ENCODE results near the gene DOHH.
A peak's percentile ranks its signal among the peaks of the same experiment; 100 is the strongest.
"Not testable (repeated sequence)": the region's sequence is repeated elsewhere in the genome, so short reads cannot be mapped to it uniquely, and the experiment has no call there.

Gene DOHH

DNA sequence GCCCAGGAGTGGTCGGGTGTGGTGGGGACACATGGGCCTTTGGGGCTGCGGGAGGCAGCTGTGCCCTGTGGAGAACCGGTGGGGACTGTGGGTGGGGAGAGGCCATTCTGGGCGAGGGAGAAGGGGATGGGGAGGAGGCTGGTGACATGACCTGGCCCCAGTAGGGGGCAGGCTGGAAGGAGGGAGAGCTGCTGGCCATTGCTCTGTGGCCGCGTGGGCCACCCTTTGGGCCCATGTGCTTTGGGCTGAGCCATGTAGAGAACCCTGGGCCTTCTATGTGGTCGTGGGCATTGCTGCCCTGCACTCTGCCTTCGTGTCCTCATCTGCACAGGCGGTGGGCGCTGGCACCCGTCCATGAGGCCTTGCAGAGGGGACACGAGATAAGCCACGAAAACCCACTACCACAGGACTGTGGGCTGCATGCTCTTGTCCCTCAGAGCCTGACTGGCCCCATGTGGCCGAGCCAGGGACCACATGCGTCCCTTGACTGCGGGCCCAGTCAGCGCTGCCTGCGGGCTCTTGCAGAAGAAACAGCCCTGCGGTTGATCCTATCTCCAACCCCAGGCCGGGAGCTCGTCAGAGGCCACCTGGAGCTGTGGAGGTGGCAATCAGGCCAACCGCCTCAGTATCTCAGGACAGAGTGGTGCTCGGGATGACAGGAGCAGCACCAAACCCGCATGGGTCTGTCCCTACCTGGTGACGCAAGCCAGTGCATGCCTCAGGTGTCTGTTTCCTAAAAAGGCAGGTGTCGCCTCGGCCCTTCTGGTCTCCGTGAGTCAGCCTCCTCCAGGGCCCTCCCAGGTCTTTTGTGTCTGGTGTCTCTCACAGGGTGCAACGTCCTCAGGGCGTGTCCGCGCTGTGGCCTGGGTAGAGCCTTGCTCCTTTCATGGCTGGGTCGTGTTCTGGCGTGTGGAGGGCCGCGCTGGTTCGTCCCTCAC, 20.0 kb upstream of the DOHH start:
- H3K4me3 ChIP-seq (ENCODE audit: low read depth, low read length) = no peak overlapping the region

DNA sequence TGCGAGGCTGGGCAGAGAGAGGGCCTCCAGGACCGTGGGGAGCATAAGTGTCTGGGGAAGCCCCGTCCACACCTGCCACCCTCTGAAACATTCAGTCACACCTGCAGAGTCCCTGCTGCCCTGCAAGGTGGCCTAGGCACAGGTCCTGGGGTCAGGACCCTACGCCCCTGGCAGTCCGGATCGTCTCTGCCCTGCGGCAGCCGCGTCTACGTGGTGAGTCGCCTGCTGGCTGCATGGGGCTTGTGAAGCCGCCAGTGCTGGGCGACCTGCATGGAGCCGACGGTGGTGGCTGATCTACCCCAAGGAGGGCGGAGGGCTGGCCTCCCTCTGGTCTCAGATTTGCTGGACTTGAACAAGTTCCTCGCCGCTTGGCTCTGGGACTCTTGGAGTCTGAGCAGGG, 18.7 kb upstream of the DOHH start:
- no peak overlapping the region for H3K4me3 ChIP-seq (ENCODE audit: low read depth, low read length)

DNA sequence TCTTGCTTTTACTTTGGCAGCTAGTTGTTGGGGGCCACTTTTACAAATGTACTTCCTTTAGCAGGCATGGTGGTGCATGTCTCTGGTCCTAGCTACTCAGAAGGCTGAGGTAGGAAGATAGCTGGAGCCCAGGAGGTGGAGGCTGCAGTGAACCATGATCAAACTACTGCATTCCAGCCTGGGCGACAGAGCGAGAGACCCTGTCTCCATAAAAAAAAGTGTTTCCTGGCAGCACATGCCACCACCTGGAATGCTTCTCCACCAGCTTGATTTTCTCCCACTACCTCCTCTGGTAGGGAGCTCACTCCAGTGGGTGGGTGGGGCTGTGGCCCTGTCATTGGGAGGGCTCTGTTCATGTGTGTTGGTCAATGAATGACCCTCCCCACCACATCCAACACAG, 18.2 kb upstream of the DOHH start:
- no peak overlapping the region for H3K4me3 ChIP-seq (ENCODE audit: low read depth, low read length)

- H3K4me3 ChIP-seq (ENCODE audit: low read depth, low read length) = no peak overlapping the region
These were observed 17.8 kb upstream of the DOHH start for GRCh38 chr19:3518255-3518654.

DNA sequence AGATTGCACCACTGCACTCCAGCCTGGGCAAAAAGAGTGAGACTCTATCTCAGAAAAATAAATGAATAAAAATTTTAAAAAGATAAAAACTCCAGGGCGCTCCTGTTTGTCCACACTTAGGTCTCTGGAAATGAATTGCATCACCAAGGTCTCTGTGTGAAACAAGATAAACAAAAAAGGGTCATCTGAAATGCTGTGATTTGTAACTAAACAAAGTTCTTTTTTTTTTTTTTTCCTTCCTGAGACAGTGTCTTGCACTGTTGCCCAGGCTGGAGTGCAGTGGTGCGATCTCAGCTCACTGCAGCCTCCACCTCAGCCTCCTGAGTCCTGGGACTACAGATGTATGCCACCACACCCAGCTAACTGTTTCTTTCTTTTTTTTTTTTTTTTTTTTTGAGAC, 17.2 kb upstream of the DOHH start:
- no peak overlapping the region for H3K4me3 ChIP-seq (ENCODE audit: low read depth, low read length)

DNA sequence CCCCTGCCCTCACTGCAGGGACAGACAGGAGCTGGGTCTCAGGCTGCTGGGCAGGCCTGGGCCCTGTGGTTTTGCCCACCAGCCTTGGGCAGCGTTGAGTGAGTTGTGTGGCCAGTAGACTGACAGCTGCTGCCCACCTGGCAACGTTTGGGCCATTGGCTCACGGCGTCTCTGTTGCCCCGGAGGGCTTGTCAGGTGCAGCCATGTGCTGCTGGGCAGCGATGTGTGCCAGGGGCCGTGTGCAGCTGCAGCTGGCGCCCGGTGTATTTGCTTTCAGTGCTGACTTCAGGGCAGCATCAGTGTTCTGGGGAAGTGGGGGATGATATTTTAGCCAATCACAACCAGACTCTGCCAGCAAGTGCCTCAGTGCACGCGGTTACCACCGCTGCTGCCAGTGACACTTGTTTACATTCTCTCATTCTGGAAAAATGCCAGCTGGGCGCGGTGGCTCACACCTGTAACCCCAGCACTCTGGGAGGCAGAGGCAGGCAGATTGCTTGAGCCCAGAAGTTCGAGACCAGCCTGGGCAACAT, 16.3 kb upstream of the DOHH start:
- no peak overlapping the region for H3K4me3 ChIP-seq (ENCODE audit: low read depth, low read length)

DNA sequence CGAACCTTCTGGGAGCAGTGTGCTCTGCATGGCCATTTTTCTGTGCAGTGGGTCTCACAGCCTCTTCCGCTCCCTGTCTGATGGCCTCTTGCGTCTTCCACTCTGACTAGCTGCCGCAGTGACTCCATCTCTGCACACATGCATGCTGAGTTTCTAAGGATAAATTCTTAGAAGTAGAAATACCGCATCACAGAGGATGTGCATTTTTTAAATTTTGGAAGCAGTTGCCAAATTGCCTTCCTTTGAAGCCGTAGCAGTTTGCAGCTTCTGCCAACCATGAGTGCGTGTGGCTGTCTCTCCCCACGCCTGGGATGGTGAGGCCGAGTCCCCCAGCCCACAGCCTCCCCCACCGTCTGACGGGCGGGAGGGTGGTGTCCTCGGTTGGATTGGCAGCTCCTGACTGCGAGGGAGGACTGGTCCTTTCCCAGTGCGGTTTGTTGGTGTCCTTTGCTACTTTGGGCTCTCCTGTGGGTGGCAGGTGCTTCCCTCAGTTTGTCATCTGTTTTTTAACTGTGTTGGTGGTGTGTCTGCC, 15.5 kb upstream of the DOHH start:
- no peak overlapping the region for H3K4me3 ChIP-seq (ENCODE audit: low read depth, low read length)

DNA sequence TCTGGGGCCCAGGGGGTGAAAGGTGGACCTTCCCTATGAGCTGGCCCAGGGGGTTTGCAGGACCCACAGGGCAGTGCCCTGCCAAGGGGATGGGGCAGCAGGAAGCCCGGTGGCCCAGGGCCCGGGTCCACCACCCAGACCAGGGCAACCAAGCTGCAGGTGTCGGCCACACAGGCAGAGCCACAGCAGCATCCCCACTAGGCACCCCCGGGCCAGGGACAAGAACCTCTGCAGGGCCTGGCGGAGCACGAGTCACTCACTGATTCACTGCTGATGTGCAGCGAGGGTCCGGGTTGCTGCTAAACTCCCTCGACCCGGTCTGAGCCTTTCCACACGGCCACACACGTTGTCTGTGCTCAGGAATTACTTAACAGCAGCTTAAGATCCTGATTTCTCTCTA, 14.5 kb upstream of the DOHH start:
- no peak overlapping the region for H3K4me3 ChIP-seq (ENCODE audit: low read depth, low read length)

DNA sequence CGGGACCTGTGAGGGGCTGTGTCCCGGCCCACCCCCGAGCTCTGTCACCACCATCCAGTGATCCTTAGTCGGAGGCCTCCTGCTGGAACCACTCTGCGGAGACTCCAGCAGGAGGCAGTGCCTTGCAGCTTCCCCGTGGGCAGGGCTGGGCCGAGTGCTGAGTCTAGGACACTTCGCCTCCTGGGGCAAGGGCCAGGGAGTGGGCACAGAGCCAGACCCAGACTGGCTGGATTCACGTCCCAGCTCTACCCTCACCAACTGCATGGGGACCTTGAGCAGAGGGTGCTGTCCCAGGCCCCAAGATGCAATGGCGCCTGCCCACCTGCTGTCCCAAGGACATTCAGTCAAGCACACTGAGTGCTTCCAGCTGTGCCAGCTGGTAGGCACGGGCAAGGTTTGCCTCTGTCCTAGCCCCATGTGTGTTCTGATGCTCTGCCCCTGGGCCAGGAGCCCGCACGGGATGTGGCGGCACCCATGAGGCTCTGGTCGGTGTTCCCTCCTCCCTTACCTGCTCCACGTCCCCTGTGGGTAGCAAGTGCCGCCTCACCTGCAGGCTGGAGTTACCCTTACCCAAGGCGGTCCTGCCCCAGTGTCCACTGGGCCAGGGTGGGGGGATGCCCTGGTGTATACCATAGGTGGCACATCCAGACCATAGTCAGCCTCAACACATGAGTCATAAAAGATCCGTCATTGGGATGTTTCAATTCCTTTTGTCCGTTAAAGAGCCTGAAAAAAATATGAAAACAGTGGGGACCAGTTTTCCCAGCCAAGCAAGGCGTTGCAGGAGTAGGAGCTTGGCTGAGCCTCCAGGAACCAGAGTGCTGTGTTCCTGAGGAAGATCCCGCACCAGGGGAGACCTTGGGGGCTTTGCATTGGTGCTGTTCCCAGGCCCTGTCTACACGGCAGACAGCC, 13.0 kb upstream of the DOHH start:
- H3K4me3 ChIP-seq (ENCODE audit: low read depth, low read length) = no peak overlapping the region

DNA sequence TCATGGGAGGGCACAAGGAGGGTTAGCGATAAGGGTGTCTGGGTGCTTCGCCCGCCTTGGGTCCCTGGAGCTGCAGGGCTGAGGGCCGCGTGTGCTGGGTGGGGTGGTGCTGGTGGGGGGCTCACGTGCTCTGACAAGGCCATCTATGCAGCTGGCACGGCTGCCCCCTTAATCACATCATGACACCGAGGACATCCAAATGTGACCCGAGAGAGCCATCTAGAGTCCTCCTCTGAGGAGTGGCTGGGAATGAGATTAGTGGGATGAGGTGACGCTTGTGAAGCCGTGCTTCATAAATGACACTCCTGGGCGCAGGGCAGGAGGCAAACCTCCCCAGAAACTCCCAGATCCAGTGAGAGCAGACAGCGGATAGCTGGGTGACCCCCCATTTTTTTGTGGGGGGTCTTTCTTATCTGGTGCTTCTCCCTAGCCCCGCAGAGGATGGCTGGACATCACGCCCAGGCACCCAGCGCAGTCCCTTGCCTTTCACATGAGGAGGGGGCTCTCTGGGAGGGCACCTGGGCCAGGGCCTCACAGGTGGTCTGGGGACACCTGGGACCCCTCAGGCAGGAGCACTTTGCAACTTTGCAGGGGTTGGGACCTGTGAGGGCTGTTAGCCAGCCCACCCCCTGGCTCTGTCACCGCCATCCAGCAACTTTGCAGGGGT, 12.2 kb upstream of the DOHH start:
- no peak overlapping the region for H3K4me3 ChIP-seq (ENCODE audit: low read depth, low read length)

- no peak overlapping the region for H3K4me3 ChIP-seq (ENCODE audit: low read depth, low read length)
These were observed 11.2 kb upstream of the DOHH start for GRCh38 chr19:3511506-3512251.

DNA sequence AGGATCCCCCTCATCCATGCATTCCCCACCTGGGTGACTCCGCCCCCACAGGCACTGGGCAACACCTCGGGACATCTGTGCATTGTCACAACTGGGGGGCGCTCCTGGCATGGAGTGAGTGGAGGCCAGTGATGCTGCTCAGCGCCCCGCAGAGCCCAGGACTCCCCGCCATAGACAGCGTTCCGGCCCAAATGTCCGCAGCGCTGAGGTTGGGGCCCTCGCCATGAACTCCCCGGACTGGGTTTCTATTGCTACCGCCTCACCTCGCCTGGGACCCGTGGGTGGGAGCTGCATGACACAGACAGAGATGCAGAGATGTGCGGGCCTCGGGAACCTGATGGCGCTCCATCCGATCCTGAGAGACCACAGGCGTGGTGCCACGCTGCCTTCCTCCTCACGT, 10.3 kb upstream of the DOHH start:
- H3K4me3 ChIP-seq (ENCODE audit: low read depth, low read length) = no peak overlapping the region

- no peak overlapping the region for H3K4me3 ChIP-seq (ENCODE audit: low read depth, low read length)
These were observed 9.1 kb upstream of the DOHH start for GRCh38 chr19:3509566-3509989.

- H3K4me3 ChIP-seq (ENCODE audit: low read depth, low read length) = no peak overlapping the region
These were observed 8.5 kb upstream of the DOHH start for GRCh38 chr19:3508771-3509535.

DNA sequence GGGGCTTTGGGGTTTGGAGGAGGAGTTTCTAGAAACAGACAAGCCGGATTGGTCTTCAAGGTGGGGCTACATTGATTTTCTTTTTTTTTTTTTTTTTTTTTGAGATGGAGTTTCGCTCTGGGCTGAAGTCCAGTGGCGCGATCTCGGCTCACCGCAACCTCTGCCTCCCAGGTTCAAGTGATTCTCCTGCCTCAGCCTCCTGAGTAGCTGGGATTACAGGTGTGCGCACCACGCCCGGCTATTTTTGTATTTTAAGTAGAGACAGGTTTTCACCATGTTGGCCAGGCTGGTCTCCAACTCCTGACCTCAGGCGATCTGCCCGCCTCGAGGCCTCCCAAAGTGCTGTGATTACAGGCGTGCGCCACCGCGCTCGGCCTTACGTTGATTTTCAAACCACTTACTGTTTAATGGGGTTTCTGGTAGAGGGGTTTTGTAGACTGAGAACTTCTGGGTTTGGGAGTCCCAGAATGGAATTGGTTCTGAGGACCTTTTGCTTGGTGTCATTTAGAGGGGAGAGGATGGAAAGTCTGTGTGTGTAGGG, 7.7 kb upstream of the DOHH start:
- H3K4me3 ChIP-seq (ENCODE audit: low read depth, low read length) = not testable (repeated sequence)

GRCh38 chr19:3507371-3508120, 7.1 kb upstream of the DOHH start:
- peak overlapping the region; percentile 69 for H3K4me3 ChIP-seq (ENCODE audit: low read depth, low read length)

DNA sequence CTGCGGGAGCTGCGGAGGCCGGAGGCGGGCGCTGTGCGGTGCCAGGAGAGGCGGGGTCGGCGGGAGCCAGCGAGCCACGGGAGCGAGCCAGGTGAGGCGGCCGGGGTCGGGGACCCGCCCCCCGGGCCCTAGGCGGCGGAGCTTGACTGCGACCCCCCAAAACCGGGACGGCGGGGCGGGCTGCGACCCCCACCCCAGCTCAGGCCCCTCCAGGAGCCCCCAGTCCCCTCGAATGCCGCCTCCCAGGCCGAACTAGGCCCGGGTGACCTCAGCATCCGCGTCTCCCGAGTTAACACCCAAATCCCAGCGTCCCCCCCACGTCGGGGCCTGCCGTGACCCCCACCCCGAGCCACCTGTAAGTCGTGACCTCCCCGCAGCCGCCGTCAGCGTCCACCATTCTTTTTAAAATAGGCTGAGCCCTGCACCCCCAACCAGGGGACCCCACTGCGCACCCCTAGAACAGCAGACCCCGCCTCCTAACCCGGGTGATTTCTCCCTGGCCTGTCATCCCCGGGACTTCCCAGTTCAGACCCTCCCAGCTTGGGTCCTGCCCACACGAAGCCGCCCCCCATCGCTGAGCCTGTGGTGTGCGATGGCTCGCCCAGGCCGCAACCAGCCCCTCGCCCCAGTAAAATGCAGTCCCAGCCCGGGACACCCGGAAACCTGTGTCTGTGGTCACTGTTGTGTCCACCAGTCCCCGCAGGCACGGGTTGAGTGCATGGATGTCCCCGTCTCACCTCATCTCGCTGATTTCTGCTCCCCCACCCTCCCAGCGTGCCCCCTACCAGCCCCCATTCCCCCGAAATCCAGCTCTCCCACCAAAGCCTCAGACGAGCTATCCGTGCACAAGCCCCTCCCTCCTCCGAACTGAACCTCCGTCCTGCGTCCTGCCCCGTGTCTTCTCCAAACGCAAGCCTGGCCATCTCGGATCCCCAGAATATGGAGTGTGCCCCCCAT, 6.2 kb upstream of the DOHH start:
- H3K4me3 ChIP-seq (ENCODE audit: low read depth, low read length) = peak overlapping the region; percentile 69
